Caco-2 (cell line): ENCODE data around the gene IQCC. TPM values are rescaled to one million over a fixed set of nuclear protein-coding genes. Genes with fewer than 3 reads are reported as not detected.

Experiments
- BruUV-seq: library from RNA; stranded (reverse); fragments of 400-500 nt; replicated peaks from 2 replicates; lab custom pipeline; 2021; lab: Mats Ljungman, UMichigan
- CTCF ChIA-PET: fragments of 300-600 bp; sonication (Branson Sonifier 250); formaldehyde crosslinking; loops from one replicate; lab custom pipeline; 2022; ENCODE audit warnings: antibody characterized with exemption; lab: Charles Lee
- POLR2A ChIA-PET: fragments of 300-600 bp; sonication (Branson Sonifier 250); formaldehyde crosslinking; loops from one replicate; lab custom pipeline; 2022; ENCODE audit warnings: antibody characterized with exemption; lab: Charles Lee
- DNase-seq, 2 experiments: peaks; one replicate each; pipeline versions ENCODE4 v3.0.0 to v3.0.0-alpha.2; 2020 to 2022
- H3K27me3 ChIP-seq: replicated peaks from 2 replicates; pipeline ENCODE4 v1.6.0; 2011; ENCODE audit warnings: low read length; ENCODE audit not compliant: control insufficient read depth, insufficient read depth
- H3K36me3 ChIP-seq: 2 replicates; pipeline ENCODE4 v1.5.1; 2011; ENCODE audit warnings: low read length; ENCODE audit not compliant: control insufficient read depth, insufficient read depth
- H3K4me1 ChIP-seq: fragments of 250-450 bp; sonication (Bioruptor Pico); 2 replicates; pipeline ENCODE4 v1.5.1; 2020; ENCODE audit warnings: mild to moderate bottlenecking
- H3K4me3 ChIP-seq: 2 replicates; pipeline ENCODE4 v1.5.1; 2011; ENCODE audit warnings: low read depth, mild to moderate bottlenecking, control low read depth, low read length
- H3K9me3 ChIP-seq: fragments of 250-450 bp; sonication (Bioruptor Pico); 2 replicates; pipeline ENCODE4 v1.5.1; 2020; ENCODE audit warnings: mild to moderate bottlenecking, moderate library complexity
- H3K27ac Mint-ChIP-seq: one replicate; pipeline ENCODE4 v1.8.0; 2022; ENCODE audit warnings: mixed read lengths; ENCODE audit not compliant: unreplicated experiment
- H3K27me3 Mint-ChIP-seq: one replicate; pipeline ENCODE4 v1.8.0; 2022; ENCODE audit warnings: mixed read lengths; ENCODE audit not compliant: insufficient read depth, unreplicated experiment
- H3K36me3 Mint-ChIP-seq: one replicate; pipeline ENCODE4 v1.8.0; 2022; ENCODE audit warnings: mild to moderate bottlenecking, mixed read lengths; ENCODE audit not compliant: insufficient read depth, unreplicated experiment
- H3K4me1 Mint-ChIP-seq: one replicate; pipeline ENCODE4 v1.8.0; 2022; ENCODE audit warnings: low read depth, mixed read lengths; ENCODE audit not compliant: unreplicated experiment
- H3K4me3 Mint-ChIP-seq: one replicate; pipeline ENCODE4 v1.8.0; 2022; ENCODE audit warnings: mild to moderate bottlenecking, moderate library complexity, mixed read lengths; ENCODE audit not compliant: unreplicated experiment
- H3K9me3 Mint-ChIP-seq: one replicate; pipeline ENCODE4 v1.8.0; 2022; ENCODE audit warnings: mixed read lengths; ENCODE audit not compliant: unreplicated experiment
- CTCF ChIP-seq, 2 experiments: fragments of 200-600 bp in 1 of 2; IDR thresholded peaks; 1 replicate in 1 of 2; 2 replicates in 1 of 2; pipeline versions ENCODE4 v1.5.1 to v1.8.0; 2011 to 2022; ENCODE audit warnings: antibody characterized with exemption in 1 of 2, control low read depth in 1 of 2, inconsistent platforms in 1 of 2, low read depth in 1 of 2, low read length in 1 of 2, mild to moderate bottlenecking in 1 of 2, moderate library complexity in 1 of 2; ENCODE audit not compliant: insufficient read depth in 1 of 2, severe bottlenecking in 1 of 2, unreplicated experiment in 1 of 2
- intact Hi-C: fragments of 100-400 bp; cut with micrococcal nuclease; formaldehyde crosslinking; loops from one replicate; pipeline ENCODE4 v1.10.0; 2022; ENCODE audit not compliant: unreplicated experiment
- total RNA-seq: library from RNA; stranded (reverse); gene quantifications from 2 replicates; pipeline ENCODE4 v1.2.3, GENCODE V29; 2022

The IQCC gene
- total RNA-seq, 1 experiment from 2014 or later, result 3.4 TPM

DNA sequence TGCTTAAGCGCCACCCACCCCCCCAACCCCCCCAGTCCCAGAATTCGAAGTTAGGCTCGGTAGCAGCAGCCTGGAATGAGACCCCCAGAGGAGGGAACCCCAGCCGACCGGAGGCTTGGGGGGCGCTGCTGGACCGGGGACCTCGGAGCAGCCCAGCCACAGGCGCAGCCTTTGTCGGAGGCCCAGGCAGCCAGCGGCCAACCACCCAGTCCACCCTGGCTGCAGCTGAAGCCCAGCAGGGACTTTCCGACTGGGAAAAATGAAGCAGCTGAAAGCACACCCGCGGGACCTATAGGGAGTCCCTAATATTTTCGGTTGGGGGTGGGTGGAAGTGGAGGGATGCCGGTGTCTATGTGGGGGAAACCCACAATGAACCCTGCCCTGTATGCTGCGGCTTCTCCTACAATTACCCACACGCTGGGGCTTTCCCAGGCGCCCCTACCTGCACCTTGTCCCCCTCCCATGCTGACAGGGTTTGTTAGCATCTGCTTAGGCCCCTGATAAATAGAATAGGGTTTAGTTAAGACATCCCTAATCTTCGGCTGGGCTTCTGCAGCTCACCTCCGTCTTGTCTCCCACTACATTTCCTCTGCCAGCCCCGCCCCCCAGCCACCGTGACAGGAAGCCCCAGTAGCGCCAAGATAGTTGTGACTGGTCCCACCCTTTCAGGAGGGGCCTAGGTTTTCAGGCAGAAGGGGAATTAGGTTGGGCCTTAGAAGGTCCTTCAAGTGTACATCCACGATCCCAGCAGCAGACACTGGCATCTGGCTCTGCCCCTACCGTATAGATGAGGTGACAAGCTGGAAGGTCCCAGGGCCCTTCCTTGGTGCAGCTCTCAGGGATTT lies 4.2 kb upstream of the IQCC start:
- Histone ChIP-seq H3K4me3 (peak overlapping the region; percentile 60), H3K27me3 (no peaks in the 10 kb centered on the region), H3K9me3 (no peaks in the 10 kb centered on the region), H3K36me3 (no peaks in the 10 kb centered on the region), H3K4me1 (peaks cover 4% of the 10 kb centered on the region; the same call in 1 of the 2 replicates)
- peak overlapping the region; percentile 64 for H3K27ac Mint-ChIP-seq
- POLR2A ChIA-PET, result interaction anchor here (1.1 to 1.2 kb wide), 2 partner anchors 22 to 93 kb away, joined by 3 to 4 read pairs; partner anchors contain the start of genes KPNA6 and TXLNA
- no peak for DNase-seq
- H3K27me3 Mint-ChIP-seq, result no peaks in the 10 kb centered on the region
- intact Hi-C loops, result no loop called here
- peak in 1 of 2 experiments; percentile 16 for TF ChIP-seq CTCF (IDR thresholded peaks at IDR 0.05; ENCODE audit: insufficient read depth in 1 of 2, low read depth in 1 of 2, low read length in 1 of 2, severe bottlenecking in 1 of 2, unreplicated experiment in 1 of 2)
- BruUV-seq, result no TSS peak
- peaks cover 35% of the 10 kb centered on the region for H3K36me3 Mint-ChIP-seq
- no peaks in the 10 kb centered on the region for H3K9me3 Mint-ChIP-seq
- CTCF ChIA-PET, result interaction anchor here (0.6 to 1.4 kb wide), 3 partner anchors 14 to 25 kb away, joined by 3 to 4 read pairs (median 3); no protein-coding TSS in a partner anchor
- H3K4me3 Mint-ChIP-seq, result peak overlapping the region; percentile 80
- no peaks in the 10 kb centered on the region for H3K4me1 Mint-ChIP-seq

DNA sequence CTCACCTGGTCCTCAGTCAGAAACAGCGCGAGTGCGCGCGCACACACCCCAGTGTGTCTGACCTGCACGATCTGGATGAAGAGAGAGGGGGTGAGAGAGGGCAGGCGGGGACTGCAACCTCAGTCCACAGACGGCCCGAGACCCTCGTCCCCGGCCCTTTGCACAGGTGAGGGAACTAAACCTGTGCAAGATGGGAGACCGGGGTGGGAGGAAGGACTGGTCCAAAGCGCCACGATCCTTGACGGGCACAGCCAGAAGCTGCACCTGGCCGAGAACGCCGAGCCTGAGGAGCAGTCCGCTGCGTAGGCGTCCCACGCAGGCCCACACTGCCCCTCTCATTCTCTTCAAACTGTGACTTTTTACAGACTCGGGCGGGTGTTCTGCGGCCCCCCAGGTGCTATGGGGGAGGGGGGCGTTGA lies 519 bp upstream of the IQCC start:
- TF ChIP-seq CTCF (IDR thresholded peaks at IDR 0.05; ENCODE audit: insufficient read depth in 1 of 2, low read depth in 1 of 2, low read length in 1 of 2, severe bottlenecking in 1 of 2, unreplicated experiment in 1 of 2), result no peak
- POLR2A ChIA-PET, result no interaction called here
- H3K4me3 ChIP-seq, result peak overlapping the region; percentile 68
- DNase-seq, result no peak
- H3K36me3 Mint-ChIP-seq, result peaks cover 23% of the 10 kb centered on the region
- H3K4me3 Mint-ChIP-seq, result peak overlapping the region; percentile 90
- BruUV-seq, result no TSS peak
- no peaks in the 10 kb centered on the region for H3K27me3 Mint-ChIP-seq
- H3K4me1 Mint-ChIP-seq, result no peaks in the 10 kb centered on the region
- H3K9me3 Mint-ChIP-seq, result no peaks in the 10 kb centered on the region
- CTCF ChIA-PET, result interaction anchor here (1.6 kb wide), 1 partner anchor 11 kb away, joined by 5 read pairs; no protein-coding TSS in a partner anchor
- no peaks in the 10 kb centered on the region for H3K36me3 ChIP-seq
- intact Hi-C loops, result no loop called here
- H3K4me1 ChIP-seq, result peaks cover 4% of the 10 kb centered on the region; the same call in 1 of the 2 replicates
- no peaks in the 10 kb centered on the region for H3K9me3 ChIP-seq
- peak overlapping the region; percentile 89 for H3K27ac Mint-ChIP-seq
- no peaks in the 10 kb centered on the region for H3K27me3 ChIP-seq

GRCh38 chr1:32208469-32208868 lies 3.0 kb downstream of the IQCC start:
- H3K27me3 Mint-ChIP-seq, result no peaks in the 10 kb centered on the region
- Histone ChIP-seq H3K36me3 (no peaks in the 10 kb centered on the region), H3K9me3 (no peaks in the 10 kb centered on the region), H3K4me1 (no peaks in the 10 kb centered on the region), H3K27me3 (no peaks in the 10 kb centered on the region), H3K4me3 (no peak overlapping the region)
- POLR2A ChIA-PET, result no interaction called here
- H3K36me3 Mint-ChIP-seq, result peaks cover 16% of the 10 kb centered on the region
- intact Hi-C loops, result no loop called here
- no peak for DNase-seq
- no peaks in the 10 kb centered on the region for H3K9me3 Mint-ChIP-seq
- no TSS peak for BruUV-seq
- CTCF ChIA-PET, result no interaction called here
- H3K27ac Mint-ChIP-seq, result no peak overlapping the region
- TF ChIP-seq CTCF (IDR thresholded peaks at IDR 0.05; ENCODE audit: insufficient read depth in 1 of 2, low read depth in 1 of 2, low read length in 1 of 2, severe bottlenecking in 1 of 2, unreplicated experiment in 1 of 2), result no peak
- H3K4me3 Mint-ChIP-seq, result no peak overlapping the region
- H3K4me1 Mint-ChIP-seq, result no peaks in the 10 kb centered on the region
